ENCODE measurements around the gene GPSM3.
"Not testable (repeated sequence)": the region's sequence is repeated elsewhere in the genome, so short reads cannot be mapped to it uniquely, and the experiment has no call there.

The GPSM3 gene, protein sequence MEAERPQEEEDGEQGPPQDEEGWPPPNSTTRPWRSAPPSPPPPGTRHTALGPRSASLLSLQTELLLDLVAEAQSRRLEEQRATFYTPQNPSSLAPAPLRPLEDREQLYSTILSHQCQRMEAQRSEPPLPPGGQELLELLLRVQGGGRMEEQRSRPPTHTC

DNA sequence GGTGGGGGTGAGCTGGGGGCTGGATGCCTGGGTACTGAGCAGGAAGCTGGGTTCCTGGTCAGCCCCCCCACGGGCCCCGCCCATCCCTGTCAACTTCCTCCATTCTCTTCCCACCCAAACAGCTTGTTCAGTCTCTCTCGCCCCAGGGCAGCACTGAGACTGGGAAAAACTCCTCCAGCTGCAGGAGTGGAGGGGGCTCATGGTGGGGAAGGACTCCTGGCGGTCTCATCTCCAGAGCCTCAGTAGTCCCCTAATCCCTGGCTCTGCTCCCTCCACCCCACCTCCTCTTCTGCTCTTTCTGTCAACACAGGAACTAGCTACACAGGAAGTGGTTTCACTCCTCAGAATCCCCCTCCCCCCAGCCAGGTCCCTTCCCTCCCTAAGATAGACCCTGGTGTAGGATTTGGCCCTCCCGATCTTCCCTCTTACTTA, at the start of gene GPSM3:
TSS of gene GPSM3 (minus strand) at position 36 of the 432 bp plus-strand sequence. CDS start 130 bp downstream, outside the sequence.
- no peak for DNase-seq

GRCh38 chr6:32240686-32241085, 48.2 kb upstream of the GPSM3 start:
- no peak for DNase-seq

- no peak for DNase-seq
Observed at GRCh38 chr6:32239462-32239861, 47.0 kb upstream of the GPSM3 start.

- no peak for DNase-seq
Observed at GRCh38 chr6:32234934-32235333, 42.5 kb upstream of the GPSM3 start.

DNA sequence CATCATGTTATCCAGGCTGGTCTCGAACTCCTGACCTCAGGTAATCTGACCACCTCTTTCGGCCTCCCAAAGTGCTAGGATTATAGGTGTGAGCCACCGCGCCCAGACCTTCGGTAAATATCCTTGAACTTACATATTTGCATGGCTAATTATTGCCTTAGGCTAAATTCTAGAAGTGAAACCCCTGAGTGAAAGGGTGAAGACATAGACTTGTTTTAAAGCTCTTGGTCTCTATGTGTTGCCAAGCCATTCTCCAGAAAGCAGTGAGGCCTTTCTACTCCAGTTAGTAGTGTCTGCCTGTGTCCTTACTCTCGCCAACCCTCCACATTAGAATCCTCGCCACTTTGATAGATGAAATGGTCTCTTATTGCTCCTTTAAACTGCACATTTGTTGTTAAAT, 34.0 kb upstream of the GPSM3 start:
- DNase-seq: no peak

DNA sequence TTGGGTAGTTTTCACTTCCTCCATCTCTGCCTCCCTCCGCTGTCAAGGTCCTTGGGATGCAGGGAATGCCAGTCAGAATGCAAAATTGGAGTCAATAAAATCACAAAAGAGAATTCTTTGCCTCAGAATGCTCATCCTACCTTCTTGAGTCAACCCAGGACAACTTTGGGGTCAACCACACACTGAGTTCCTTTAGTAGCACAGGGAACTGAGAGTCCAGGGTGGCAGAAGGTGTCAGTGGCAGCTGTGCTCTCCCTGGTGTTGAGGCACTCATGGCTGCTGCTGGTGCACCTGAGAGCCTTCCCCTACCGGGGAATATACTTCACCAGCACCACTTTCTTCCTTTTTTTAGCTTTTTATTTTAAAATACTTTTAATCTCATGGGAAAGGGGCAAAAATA, 32.3 kb upstream of the GPSM3 start:
- DNase-seq: no peak

DNA sequence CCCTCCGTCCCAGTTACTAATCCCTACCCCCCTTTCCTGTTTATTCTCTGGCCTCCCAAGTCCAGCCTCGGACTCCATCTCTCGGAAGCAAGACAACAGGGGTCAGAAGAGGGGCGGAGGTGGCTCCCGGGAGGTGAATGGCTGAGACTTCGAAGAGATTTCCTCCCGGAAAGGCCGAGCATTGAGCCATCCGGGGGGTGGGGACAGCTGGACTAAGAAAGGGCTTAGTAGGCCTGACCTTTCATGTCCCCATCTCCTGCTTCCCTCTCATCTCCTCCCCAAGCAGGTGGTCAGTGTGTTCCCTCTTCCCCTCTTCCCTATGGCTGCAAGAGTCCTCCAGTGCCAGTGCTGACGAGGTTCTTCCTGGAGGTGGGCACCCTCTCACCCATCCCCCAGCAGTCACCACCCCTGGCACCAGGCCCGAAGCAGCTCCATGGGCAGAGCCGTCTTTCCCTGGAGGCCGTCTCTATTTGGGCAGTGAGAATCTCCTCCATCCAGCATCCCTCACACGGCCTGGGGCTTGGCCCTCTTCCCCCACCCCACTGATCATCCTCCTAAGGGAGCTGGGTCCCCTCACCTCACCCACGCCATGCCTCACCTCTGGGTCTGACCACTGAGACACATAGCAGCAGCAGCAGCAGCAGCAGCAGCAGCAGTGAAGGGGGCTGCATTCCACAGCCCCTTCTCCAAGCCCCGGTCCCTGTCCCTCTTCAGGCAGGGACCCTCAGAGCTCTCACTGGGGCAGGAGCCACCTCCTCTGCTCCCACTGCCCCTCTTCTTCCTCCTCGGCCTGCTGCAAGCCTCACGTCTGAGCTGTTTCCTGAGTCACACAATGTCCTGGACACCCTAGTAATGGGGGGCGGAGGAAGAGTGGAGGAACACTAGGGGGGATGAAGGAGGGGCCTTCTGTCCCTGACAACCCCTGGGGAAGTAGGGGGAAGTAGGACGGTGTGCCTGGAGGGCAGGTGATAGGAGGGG, 31.1 kb upstream of the GPSM3 start, which contains the start of gene NOTCH4:
TSS of gene NOTCH4 (minus strand) at position 810 of the 978 bp plus-strand sequence. CDS start at position 671, 139 bp downstream.
- no peak for DNase-seq

DNA sequence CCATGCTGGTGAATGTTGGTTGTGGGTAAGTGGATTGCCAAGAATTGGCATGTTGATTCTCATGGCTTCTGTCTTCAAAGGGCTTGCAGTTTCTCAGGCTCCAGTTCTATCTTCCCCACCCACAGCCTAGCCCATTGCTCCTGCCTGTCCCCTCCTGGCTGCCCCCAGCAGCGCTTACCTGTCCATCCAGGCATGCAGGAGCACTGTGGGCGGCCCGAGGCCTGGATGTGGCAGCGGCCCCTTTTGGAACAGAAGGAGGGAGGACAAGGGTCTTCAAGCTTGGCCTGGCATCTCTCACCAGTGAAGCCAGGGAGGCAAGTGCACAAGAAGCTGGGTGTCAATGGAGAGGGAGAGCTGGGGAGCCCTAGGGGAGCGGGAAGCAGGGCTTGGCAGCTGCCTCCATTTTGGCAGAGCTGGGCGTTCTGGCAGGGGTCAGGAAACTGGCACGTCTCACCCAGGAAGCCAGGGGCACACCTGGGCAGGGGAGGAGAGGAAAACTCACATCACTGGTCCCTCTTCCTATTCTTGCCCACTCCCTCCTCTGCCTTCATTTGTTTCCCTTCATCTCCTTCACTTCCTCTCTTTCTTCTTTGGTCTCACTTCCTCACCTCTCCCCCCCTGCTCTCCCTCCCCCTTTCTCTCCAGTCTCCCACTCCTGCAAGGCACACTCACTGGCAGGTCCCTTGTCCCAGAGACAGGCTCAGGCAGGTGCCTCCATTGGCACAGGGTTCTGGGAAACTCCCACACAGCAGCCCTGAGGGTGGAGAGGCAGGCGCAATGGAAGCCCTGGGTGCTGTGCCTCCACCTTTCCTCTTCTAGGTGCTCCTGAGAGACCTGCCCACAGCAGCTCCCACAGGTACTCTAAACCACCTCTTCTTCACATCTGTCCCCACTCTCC, 30.1 kb upstream of the GPSM3 start:
- DNase-seq: no peak

- DNase-seq: no peak
Observed at GRCh38 chr6:32220021-32220420, 27.6 kb upstream of the GPSM3 start.

GRCh38 chr6:32218167-32218566, 25.7 kb upstream of the GPSM3 start:
- DNase-seq: no peak

GRCh38 chr6:32216998-32217397, 24.6 kb upstream of the GPSM3 start:
- no peak for DNase-seq

DNA sequence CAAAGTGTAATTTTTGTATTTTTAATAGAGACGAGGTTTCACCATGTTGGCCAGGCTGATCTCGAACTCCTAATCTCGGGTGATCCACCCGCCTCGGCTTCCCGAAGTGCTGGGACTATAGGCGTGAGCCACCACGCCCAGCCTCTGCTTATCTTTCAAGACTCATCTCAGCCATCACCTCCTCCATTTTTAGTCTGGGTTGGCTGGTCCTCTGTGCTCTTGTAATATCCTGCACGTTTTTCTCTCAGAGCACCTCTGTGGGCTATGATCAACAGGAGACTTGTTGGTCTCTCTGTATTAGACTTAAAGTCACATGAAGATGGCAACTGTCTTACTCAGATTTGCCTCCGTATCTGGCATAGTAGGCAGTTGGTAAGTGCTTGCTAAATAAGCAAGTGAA, 23.8 kb upstream of the GPSM3 start:
- DNase-seq: no peak

GRCh38 chr6:32215617-32216016, 23.2 kb upstream of the GPSM3 start:
- no peak for DNase-seq

- DNase-seq: no peak
Observed at GRCh38 chr6:32214126-32214525, 21.7 kb upstream of the GPSM3 start.

GRCh38 chr6:32213649-32214048, 21.2 kb upstream of the GPSM3 start:
- DNase-seq: no peak

DNA sequence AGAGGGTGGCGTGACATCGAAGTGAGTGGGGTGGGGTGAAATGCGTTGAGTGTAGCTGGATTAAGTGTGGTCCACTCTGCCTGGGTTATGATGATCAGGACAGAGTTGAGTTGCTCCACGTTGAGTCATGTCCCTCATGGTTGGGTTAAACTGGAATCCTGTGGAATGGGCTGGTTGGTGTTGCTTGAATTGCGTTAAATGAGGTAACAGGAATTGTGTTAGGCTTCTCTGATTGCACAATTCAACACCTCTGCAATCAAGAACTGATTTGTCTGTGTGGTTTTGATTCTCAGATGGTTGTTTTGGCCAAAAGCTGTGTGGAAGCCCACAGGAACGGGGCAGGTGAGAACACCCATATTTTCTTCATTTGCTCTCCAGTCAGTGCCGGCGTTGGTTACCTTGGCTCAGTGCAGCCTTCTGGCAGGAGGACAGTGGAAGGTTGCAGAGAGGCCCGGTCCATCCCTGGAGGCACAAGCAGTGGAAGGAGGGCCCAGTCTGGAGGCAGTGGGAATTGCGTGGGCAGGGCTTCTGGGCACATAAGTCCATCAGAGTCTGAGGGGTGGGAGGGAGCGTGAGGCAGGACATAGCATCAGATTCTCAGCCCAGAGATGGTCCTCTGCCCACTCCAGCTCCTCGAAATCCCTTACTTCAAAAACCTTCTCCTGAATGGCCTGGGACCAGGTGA, 19.8 kb upstream of the GPSM3 start:
- no peak for DNase-seq

GRCh38 chr6:32211432-32211831, 19.0 kb upstream of the GPSM3 start:
- not testable (repeated sequence) for DNase-seq

DNA sequence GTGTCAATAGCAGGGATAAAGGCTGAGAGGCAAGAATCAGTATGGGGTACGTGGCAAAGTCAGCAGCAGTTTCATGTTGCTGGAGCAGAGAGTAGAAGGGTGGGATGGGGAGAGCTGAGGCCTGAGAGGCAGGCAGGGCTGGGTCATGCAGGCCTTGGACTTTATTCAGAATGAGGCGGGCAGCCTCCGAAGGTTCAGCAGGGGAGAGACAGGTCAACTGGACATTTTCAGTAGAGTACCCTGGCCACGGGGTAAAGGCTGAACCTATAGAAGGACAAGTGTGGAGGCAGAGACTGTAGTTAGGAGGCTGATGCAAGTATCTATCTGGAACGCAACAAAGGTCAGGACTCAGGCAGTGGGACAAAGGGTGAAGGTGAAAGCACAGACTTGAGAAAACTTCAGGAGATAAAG, 17.8 kb upstream of the GPSM3 start:
- no peak for DNase-seq

DNA sequence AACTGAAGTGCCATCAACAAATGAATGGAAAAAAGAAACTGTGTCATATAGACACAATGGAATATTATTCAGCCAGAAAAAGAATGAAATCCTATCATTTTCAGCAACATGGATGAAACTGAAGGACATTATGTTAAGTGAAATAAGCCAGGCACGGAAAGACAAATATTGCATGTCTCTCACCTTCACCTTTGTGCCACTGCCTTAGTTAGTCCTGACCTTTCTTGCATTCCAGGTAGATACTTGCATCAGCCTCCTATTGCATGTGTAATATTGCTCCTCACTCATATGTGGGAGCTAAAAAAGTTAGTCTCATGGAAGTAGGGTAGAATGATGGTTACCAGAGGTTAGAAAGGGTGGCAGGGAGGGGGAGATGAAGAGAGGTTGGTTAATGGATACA, 16.6 kb upstream of the GPSM3 start:
- no peak for DNase-seq

DNA sequence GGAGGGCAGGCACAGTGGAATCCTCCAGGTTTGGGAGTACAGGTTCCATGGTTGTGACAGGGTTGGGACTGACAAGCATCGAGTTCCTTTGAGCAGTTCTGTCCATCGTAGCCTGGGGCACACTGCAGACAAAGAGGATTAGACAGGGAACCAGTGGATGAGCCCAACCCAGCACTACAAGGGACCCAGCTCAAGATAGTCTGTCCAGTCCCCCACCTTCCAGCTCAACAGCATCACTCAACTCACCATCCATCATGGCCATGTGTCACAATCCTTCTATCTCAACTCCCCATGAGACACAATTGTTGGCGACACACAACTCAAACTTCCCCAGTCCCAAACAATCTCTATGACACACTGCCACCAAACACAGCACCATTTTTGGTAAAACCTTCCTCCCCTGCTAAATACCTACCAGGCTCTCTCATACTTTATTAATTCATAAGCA, 11.8 kb upstream of the GPSM3 start:
- DNase-seq: no peak

DNA sequence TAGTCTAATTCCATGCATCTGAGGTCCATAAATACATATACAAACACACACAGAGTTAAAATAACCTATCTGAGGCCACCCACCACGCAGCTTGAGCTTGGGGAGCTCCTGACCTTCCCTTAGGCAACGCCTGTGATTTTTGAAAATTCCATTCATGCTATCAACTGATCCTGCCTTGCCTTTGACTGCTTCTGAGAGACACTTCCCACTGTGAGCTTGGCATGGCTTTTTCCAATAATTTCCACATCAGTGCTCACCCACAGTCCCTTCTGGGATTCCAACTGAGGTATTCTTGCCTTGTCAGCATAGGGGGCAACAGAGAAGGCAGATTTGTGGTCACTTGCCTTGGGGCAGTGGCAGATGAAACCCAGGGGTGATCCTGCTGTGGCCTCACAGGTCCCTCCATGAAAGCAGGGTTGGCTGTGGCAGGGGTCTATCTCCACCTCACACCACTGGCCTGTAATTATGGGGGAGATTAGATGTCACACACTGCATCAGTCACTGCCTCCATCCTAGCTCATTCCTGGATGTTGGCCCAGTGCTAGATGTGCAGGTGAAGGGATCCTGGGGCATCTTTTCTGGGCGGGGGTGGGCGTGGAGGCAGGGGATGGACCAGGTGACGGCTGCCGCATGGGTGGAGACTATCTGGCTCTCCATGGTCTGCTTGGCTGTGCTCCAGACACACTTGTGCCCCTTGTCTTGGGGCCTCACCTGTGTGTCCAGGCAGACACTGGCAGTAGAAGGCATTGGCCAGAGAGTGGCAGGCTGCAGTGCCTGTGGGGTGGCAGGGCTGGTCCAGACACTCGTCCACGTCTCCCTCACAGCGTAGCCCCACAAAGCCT, 11.2 kb upstream of the GPSM3 start:
- no peak for DNase-seq
